Gastrocnemius medialis (tissue), 4 donors: ENCODE measurements around the gene IL37. TPM values are rescaled to one million over a fixed set of nuclear protein-coding genes. Genes with fewer than 3 reads are reported as not detected.

ENCODE experiments used
- ATAC-seq, 2 donors: fragments of 150-250 bp; one replicate each; pipeline ENCODE4 v1.9.1; 2016
- DNase-seq, 2 donors: peaks; one replicate each; pipeline ENCODE4 v3.0.0-alpha.2; 2019
- H3K27ac ChIP-seq, 4 donors: fragments of 200-600 bp; sonication (generic); 1 replicate in 1 of 4; 2 replicates in 3 of 4; pipeline ENCODE4 v1.5.1; 2016 to 2018; ENCODE audit warnings: mild to moderate bottlenecking in 2 of 4, moderate library complexity in 1 of 4
- H3K27me3 ChIP-seq, 3 donors: fragments of 200-600 bp; sonication (generic) in 2 of 3; 1 replicate in 1 of 3; 2 replicates in 2 of 3; pipeline versions ENCODE4 v1.5.1 to v1.6.0; 2016 to 2019; ENCODE audit warnings: mild to moderate bottlenecking in 1 of 3, moderate library complexity in 1 of 3
- H3K36me3 ChIP-seq, 2 donors: fragments of 200-600 bp; sonication (generic) in 1 of 2; one replicate each; pipeline ENCODE4 v1.5.1; 2017 to 2018
- H3K4me1 ChIP-seq, 2 donors: fragments of 200-600 bp; sonication (generic) in 1 of 2; one replicate each; pipeline ENCODE4 v1.5.1; 2016 to 2017; ENCODE audit warnings: mild to moderate bottlenecking in 2 of 2
- H3K4me3 ChIP-seq, 4 donors: fragments of 200-600 bp; sonication (generic) in 3 of 4; 1 replicate in 1 of 4; 2 replicates in 3 of 4; pipeline ENCODE4 v1.5.1; 2016 to 2019; ENCODE audit warnings: mild to moderate bottlenecking in 2 of 4
- H3K9me3 ChIP-seq, 3 donors: fragments of 200-600 bp; sonication (generic) in 2 of 3; 1 replicate in 1 of 3; 2 replicates in 2 of 3; pipeline ENCODE4 v1.5.1; 2016 to 2019
- POLR2A ChIP-seq, 2 donors: fragments of 450-650 bp; IDR thresholded peaks; one replicate each; pipeline ENCODE4 v1.6.1; 2017; ENCODE audit warnings: antibody characterized with exemption in 2 of 2, mild to moderate bottlenecking in 2 of 2, moderate library complexity in 2 of 2
- in situ Hi-C, 4 donors: fragments of 200-750 bp; cut with MboI; loops; one replicate each; pipeline versions ENCODE4 v1.15.0 to v1.8.0; 2017; ENCODE audit warnings: low sequenced_read_pairs in 4 of 4
- intact Hi-C: fragments of 100-400 bp; cut with DNase I; formaldehyde crosslinking; loops from one replicate; pipeline ENCODE4 v1.15.1; 2023; ENCODE audit warnings: low total_unique reads
- total RNA-seq, 4 donors: library from RNA; depleted of rRNA; stranded (reverse); fragments of >200 nt; gene quantifications; one replicate each; pipeline versions ENCODE4 v1.1.0 to v1.2.3, GENCODE V29; 2016
- TF ChIP-seq, protein P1 (sequence below), 5 experiments: fragments of 450-650 bp in 3 of 5; fragments of 200-600 bp in 2 of 5; sonication (generic) in 2 of 5; IDR thresholded peaks in 4 of 5; conservative IDR thresholded peaks in 1 of 5; 1 replicate in 4 of 5; 2 replicates in 1 of 5; pipeline ENCODE4 v1.5.1; 2016 to 2019; ENCODE audit warnings: antibody characterized with exemption in 5 of 5, mild to moderate bottlenecking in 3 of 5, moderate library complexity in 3 of 5

IL37 gene
- total RNA-seq, 4 donors from 2014 or later: not detected

DNA sequence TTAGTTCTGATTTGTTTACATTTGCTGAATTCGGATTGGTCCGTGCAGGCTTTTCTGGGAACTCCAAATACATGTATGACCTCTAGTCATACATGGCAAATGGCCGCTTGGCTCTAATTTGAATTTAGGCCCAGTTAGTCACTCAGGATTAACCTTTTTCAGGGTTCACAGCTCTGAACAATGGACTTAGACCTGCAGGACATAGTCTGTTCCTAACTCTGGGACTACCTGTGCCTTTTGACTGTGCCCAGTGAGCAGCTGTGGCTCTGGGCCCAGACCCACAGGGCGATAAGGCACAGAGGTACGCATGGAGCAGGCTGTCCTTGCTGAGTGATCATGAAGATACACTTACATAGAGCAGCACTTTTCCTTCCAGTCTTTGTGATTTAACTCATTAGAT lies 28.5 kb downstream of the IL37 start:
- no peak for TF ChIP-seq POLR2A (IDR thresholded peaks at IDR 0.05)
- TF ChIP-seq, protein P1, sequence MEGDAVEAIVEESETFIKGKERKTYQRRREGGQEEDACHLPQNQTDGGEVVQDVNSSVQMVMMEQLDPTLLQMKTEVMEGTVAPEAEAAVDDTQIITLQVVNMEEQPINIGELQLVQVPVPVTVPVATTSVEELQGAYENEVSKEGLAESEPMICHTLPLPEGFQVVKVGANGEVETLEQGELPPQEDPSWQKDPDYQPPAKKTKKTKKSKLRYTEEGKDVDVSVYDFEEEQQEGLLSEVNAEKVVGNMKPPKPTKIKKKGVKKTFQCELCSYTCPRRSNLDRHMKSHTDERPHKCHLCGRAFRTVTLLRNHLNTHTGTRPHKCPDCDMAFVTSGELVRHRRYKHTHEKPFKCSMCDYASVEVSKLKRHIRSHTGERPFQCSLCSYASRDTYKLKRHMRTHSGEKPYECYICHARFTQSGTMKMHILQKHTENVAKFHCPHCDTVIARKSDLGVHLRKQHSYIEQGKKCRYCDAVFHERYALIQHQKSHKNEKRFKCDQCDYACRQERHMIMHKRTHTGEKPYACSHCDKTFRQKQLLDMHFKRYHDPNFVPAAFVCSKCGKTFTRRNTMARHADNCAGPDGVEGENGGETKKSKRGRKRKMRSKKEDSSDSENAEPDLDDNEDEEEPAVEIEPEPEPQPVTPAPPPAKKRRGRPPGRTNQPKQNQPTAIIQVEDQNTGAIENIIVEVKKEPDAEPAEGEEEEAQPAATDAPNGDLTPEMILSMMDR (IDR thresholded peaks at IDR 0.05 in 4 of 5, conservative IDR thresholded peaks at IDR 0.05 in 1 of 5): no peak
- no peaks in the 10 kb centered on the region for H3K36me3 ChIP-seq
- peaks cover 0 to under 1% (median 0%) of the 10 kb centered on the region in 3 donors for H3K9me3 ChIP-seq
- no peaks in the 10 kb centered on the region for H3K27me3 ChIP-seq
- in situ Hi-C loops (loop anchor here in 1 of 4 donors (25.0 kb wide), 1 partner anchor 327 kb away; no protein-coding TSS in a partner anchor), intact Hi-C loops (no loop called here)
- no peak overlapping the region for H3K27ac ChIP-seq
- no peaks in the 10 kb centered on the region for H3K4me1 ChIP-seq
- no peak overlapping the region for H3K4me3 ChIP-seq
- ATAC-seq (no peak), DNase-seq (no peak)

DNA sequence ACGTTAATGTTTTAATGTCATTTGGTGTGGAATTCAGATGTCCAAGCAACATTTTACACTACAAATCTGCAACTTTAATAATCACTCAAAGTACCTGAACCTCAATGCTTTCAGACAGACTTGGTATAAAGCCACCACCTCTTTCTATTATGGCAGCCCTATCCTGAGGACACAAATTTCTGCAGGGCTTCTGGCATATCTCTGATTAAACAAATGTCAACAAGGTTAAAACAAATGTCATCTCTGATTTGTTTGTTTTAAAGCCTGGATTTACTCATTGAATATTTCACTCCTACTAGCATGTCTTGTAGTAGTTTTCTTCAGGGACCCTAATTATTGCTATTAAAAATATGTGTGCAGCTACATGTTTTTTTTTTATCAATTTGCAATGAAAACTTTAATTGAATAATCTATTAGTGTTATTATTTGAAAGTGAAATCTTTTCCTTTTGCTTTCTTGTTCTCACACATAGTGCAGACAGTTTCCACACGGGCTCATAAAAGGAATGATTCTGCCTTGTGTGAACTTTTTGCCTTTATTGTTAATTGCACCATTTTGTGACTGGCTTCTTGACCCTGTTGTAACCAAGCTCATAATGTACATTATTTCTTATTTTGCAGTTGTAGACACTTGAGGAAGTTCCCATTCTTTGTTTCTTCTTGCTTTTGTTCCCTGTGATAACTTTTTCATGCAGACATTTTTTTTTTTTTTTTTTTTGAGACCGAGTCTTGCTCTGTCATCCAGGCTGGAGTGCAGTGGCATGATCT lies 30.1 kb downstream of the IL37 start:
- in situ Hi-C loops (loop anchor here in 1 of 4 donors (25.0 kb wide), 1 partner anchor 329 kb away; no protein-coding TSS in a partner anchor), intact Hi-C loops (loop anchor here (5.0 kb wide), 1 partner anchor 194 kb away; no protein-coding TSS in a partner anchor)
- H3K4me3 ChIP-seq: no peak overlapping the region
- H3K4me1 ChIP-seq: no peaks in the 10 kb centered on the region
- no peak for DNase-seq
- peaks cover 0 to 12% (median 5%) of the 10 kb centered on the region in 3 donors for H3K9me3 ChIP-seq
- H3K27me3 ChIP-seq: no peaks in the 10 kb centered on the region
- H3K27ac ChIP-seq: no peak overlapping the region
- TF ChIP-seq POLR2A (IDR thresholded peaks at IDR 0.05): no peak
- TF ChIP-seq, protein P1 (IDR thresholded peaks at IDR 0.05 in 4 of 5, conservative IDR thresholded peaks at IDR 0.05 in 1 of 5): no peak
- H3K36me3 ChIP-seq: no peaks in the 10 kb centered on the region
- no peak for ATAC-seq

DNA sequence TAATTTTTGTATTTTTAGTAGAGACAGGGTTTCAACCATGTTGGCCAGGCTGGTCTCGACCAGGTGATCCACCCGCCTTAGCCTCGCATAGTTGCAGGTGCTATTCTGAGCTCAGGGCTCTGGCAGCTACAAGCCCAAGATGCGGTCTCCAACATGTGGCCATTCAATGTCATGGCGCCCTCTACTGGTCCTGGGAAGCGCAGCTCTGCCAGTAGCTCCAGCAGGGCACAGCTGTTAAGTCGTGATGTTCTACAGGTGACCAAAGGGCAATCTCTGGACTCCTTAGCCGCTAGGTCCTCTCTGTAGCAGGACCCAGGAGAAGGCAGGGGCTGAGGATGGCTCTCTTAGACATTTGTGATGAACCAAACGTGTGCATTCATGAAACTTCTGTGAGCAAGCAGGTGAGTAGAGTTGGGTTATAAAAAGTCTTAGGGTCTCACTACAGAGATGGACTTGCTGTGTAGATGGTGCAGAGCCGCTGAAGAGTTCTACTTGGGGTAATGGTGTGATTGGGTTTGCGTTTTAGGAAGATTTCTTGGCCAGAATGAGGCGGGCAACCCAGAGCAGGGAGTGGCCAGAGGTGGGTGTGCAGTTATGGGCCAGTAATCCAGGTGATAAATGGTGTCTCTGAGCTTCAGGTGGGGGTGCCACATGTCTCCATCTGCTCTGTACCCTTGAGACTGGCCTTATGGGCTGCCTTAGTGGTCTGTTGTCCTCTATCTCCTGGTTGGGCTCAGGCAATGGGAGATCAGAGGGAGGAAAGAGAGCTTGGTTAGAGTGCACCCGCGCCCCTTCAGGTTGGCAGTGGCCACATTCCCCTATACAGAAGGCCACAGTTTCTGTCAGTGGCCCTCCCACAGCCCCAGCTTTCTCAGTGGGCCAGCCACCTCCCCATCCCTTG lies 31.0 kb downstream of the IL37 start:
- in situ Hi-C loops (loop anchor here in 1 of 4 donors (25.0 kb wide), 1 partner anchor 330 kb away; no protein-coding TSS in a partner anchor), intact Hi-C loops (loop anchor here (5.0 kb wide), 1 partner anchor 195 kb away; no protein-coding TSS in a partner anchor)
- H3K36me3 ChIP-seq: no peaks in the 10 kb centered on the region
- peaks cover 0 to 12% (median 5%) of the 10 kb centered on the region in 3 donors for H3K9me3 ChIP-seq
- no peak for TF ChIP-seq POLR2A (IDR thresholded peaks at IDR 0.05)
- TF ChIP-seq, protein P1 (IDR thresholded peaks at IDR 0.05 in 4 of 5, conservative IDR thresholded peaks at IDR 0.05 in 1 of 5): peak in 2 of 5 experiments; percentile 39 to 55
- no peaks in the 10 kb centered on the region for H3K27me3 ChIP-seq
- H3K4me3 ChIP-seq: no peak overlapping the region
- H3K4me1 ChIP-seq: no peaks in the 10 kb centered on the region
- no peak for ATAC-seq
- no peak for DNase-seq
- H3K27ac ChIP-seq: no peak overlapping the region

- no peaks in the 10 kb centered on the region for H3K27me3 ChIP-seq
- TF ChIP-seq POLR2A (IDR thresholded peaks at IDR 0.05): no peak
- TF ChIP-seq, protein P1 (IDR thresholded peaks at IDR 0.05 in 4 of 5, conservative IDR thresholded peaks at IDR 0.05 in 1 of 5): no peak
- ATAC-seq (no peak), DNase-seq (no peak)
- H3K4me3 ChIP-seq: no peak overlapping the region
- peaks cover 0 to 12% (median 5%) of the 10 kb centered on the region in 3 donors for H3K9me3 ChIP-seq
- intact Hi-C loops: loop anchor here (5.0 kb wide), 1 partner anchor 195 kb away; no protein-coding TSS in a partner anchor
- H3K36me3 ChIP-seq: no peaks in the 10 kb centered on the region
- in situ Hi-C loops: loop anchor here in 1 of 4 donors (25.0 kb wide), 1 partner anchor 330 kb away; no protein-coding TSS in a partner anchor
- H3K4me1 ChIP-seq: no peaks in the 10 kb centered on the region
- H3K27ac ChIP-seq: no peak overlapping the region
Observed at GRCh38 chr2:112942654-112943002, 31.7 kb downstream of the IL37 start.
